Activated CD4-positive, alpha-beta T cell treated with anti-CD3 and anti-CD28 coated beads for 36 hours (primary cell): ENCODE data around the gene CAV1. TPM values are rescaled to one million over a fixed set of nuclear protein-coding genes. Genes with fewer than 3 reads are reported as not detected.
"Not testable (repeated sequence)": the region's sequence is repeated elsewhere in the genome, so short reads cannot be mapped to it uniquely, and the experiment has no call there.

Experiments used
- ATAC-seq: fragments of 200-7000 bp; cut with Tn5 transposase; one replicate; pipeline ENCODE4 v1.10.0; 2021; ENCODE audit warnings: mild to moderate bottlenecking, moderate library complexity
- CTCF ChIA-PET: fragments of 350-600 bp; sonication (Branson Sonifier 250); formaldehyde crosslinking; loops from one replicate; lab custom pipeline; 2021; ENCODE audit warnings: antibody characterized with exemption; lab: Charles Lee
- POLR2A ChIA-PET: fragments of 350-600 bp; sonication (Branson Sonifier 250); formaldehyde crosslinking; loops from one replicate; lab custom pipeline; 2021; ENCODE audit warnings: antibody characterized with exemption, inconsistent platforms; lab: Charles Lee
- DNase-seq: peaks from one replicate; pipeline ENCODE4 v3.0.0-alpha.2; 2020
- H3K27ac Mint-ChIP-seq: one replicate; pipeline ENCODE4 v1.8.0; 2021; ENCODE audit warnings: mixed read lengths
- H3K27me3 Mint-ChIP-seq: one replicate; pipeline ENCODE4 v1.8.0; 2021; ENCODE audit warnings: mixed read lengths
- H3K36me3 Mint-ChIP-seq: one replicate; pipeline ENCODE4 v1.8.0; 2021; ENCODE audit warnings: low read depth, mixed read lengths
- H3K4me1 Mint-ChIP-seq: one replicate; pipeline ENCODE4 v1.8.0; 2021; ENCODE audit warnings: mixed read lengths
- H3K4me3 Mint-ChIP-seq: one replicate; pipeline ENCODE4 v1.8.0; 2021; ENCODE audit warnings: mild to moderate bottlenecking, moderate library complexity, mixed read lengths
- H3K9me3 Mint-ChIP-seq: one replicate; pipeline ENCODE4 v1.8.0; 2021; ENCODE audit warnings: low read depth, mixed read lengths
- intact Hi-C, 2 experiments: fragments of 100-400 bp; cut with DNase I in 1 of 2; cut with micrococcal nuclease in 1 of 2; formaldehyde crosslinking; loops; one replicate each; pipeline versions ENCODE4 v1.14.2 to v1.15.1; 2022 to 2024; cut with DNase I, micrococcal nuclease
- total RNA-seq, 2 experiments: library from RNA; stranded (reverse); gene quantifications; one replicate each; pipeline ENCODE4 v1.2.3, GENCODE V29; 2021

The CAV1 gene
- under 1 TPM; 0.25 TPM for total RNA-seq

- H3K36me3 Mint-ChIP-seq = no peaks in the 10 kb centered on the region
- peak; percentile 47 for ATAC-seq
- intact Hi-C loops = loop anchor here in 1 of 2 experiments (1.0 to 5.0 kb wide), 2 partner anchors 63 to 351 kb away; no protein-coding TSS in a partner anchor
- H3K4me3 Mint-ChIP-seq = peak within 1 kb of the TSS; percentile 71
- no peaks in the 10 kb centered on the region for H3K9me3 Mint-ChIP-seq
- peaks cover 62% of the 10 kb centered on the region for H3K27me3 Mint-ChIP-seq
- ChIA-PET POLR2A (interaction anchor here (0.9 kb wide), 1 partner anchor 49 kb away, joined by 3 read pairs; no protein-coding TSS in a partner anchor), CTCF (interaction anchor here (2.1 kb wide), 1 partner anchor 267 kb away, joined by 12 read pairs; no protein-coding TSS in a partner anchor)
- no peak within 1 kb of the TSS for H3K27ac Mint-ChIP-seq
- DNase-seq = peak; percentile 63
- H3K4me1 Mint-ChIP-seq = peaks cover 20% of the 10 kb centered on the region
Observed at GRCh38 chr7:116524609-116525297, at the start of gene CAV1. TSS of gene CAV1 (plus strand) at chr7:116525036. CDS start at chr7:116525063, 27 bp downstream.

DNA sequence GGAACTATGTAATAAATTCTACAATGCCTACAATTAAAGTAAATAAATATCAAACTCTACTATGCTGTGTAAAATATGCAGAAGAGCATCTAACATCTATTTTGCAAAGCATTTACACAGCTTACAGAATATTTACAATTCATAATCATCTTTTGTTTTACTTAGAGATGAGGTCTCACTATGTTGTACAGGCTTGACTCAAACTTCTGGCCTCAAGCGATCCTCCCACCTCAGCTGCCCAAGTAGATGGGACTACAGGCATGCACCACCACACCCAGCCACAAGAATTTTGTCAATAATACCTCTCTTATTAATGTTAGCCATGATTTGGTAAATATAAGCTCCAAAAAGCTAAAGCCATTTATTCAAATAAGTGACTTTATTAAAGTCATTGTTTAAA lies 47.2 kb upstream of the CAV1 start:
- Mint-ChIP-seq H3K36me3 (no peaks in the 10 kb centered on the region), H3K4me1 (no peaks in the 10 kb centered on the region), H3K27me3 (peaks cover 21% of the 10 kb centered on the region), H3K4me3 (no peak overlapping the region), H3K27ac (no peak overlapping the region), H3K9me3 (peaks cover 5% of the 10 kb centered on the region)
- POLR2A ChIA-PET = no interaction called here
- no peak for DNase-seq
- ATAC-seq = no peak
- CTCF ChIA-PET = interaction anchor here (0.7 kb wide), 1 partner anchor 320 kb away, joined by 3 read pairs; no protein-coding TSS in a partner anchor
- intact Hi-C loops = no loop called here

GRCh38 chr7:116478834-116479233 lies 46.0 kb upstream of the CAV1 start:
- CTCF ChIA-PET = no interaction called here
- H3K4me3 Mint-ChIP-seq = no peak overlapping the region
- ATAC-seq (peak; percentile 47), DNase-seq (no peak)
- H3K9me3 Mint-ChIP-seq = peaks cover 5% of the 10 kb centered on the region
- POLR2A ChIA-PET = no interaction called here
- intact Hi-C loops = no loop called here
- no peak overlapping the region for H3K27ac Mint-ChIP-seq
- H3K27me3 Mint-ChIP-seq = peaks cover 20% of the 10 kb centered on the region
- H3K36me3 Mint-ChIP-seq = no peaks in the 10 kb centered on the region
- H3K4me1 Mint-ChIP-seq = no peaks in the 10 kb centered on the region

- Mint-ChIP-seq H3K9me3 (no peaks in the 10 kb centered on the region), H3K4me1 (no peaks in the 10 kb centered on the region), H3K27ac (no peak overlapping the region), H3K4me3 (no peak overlapping the region), H3K36me3 (no peaks in the 10 kb centered on the region), H3K27me3 (peaks cover 24% of the 10 kb centered on the region)
- ChIA-PET POLR2A (no interaction called here), CTCF (no interaction called here)
- no peak for DNase-seq
- no peak for ATAC-seq
- intact Hi-C loops = no loop called here
Observed at GRCh38 chr7:116483271-116483942, 41.4 kb upstream of the CAV1 start.

- intact Hi-C loops, H3K27ac Mint-ChIP-seq, H3K4me1 Mint-ChIP-seq, ATAC-seq, DNase-seq, H3K9me3 Mint-ChIP-seq, H3K36me3 Mint-ChIP-seq, POLR2A ChIA-PET, H3K4me3 Mint-ChIP-seq: not testable (repeated sequence)
- CTCF ChIA-PET = interaction anchor here (1.0 kb wide), 1 partner anchor 41 kb away, joined by 3 read pairs; no protein-coding TSS in a partner anchor
- H3K27me3 Mint-ChIP-seq = peaks cover 24% of the 10 kb centered on the region
Observed at GRCh38 chr7:116484389-116484788, 40.4 kb upstream of the CAV1 start.

- Mint-ChIP-seq H3K27me3 (peaks cover 31% of the 10 kb centered on the region), H3K9me3 (no peaks in the 10 kb centered on the region), H3K27ac (no peak overlapping the region), H3K4me1 (no peaks in the 10 kb centered on the region), H3K4me3 (no peak overlapping the region), H3K36me3 (no peaks in the 10 kb centered on the region)
- ATAC-seq (no peak), DNase-seq (no peak)
- intact Hi-C loops = no loop called here
- POLR2A ChIA-PET = no interaction called here
- CTCF ChIA-PET = interaction anchor here (1.1 to 1.2 kb wide), 2 partner anchors 15 to 38 kb away, joined by 3 read pairs; no protein-coding TSS in a partner anchor
Observed at GRCh38 chr7:116487907-116488521, 36.8 kb upstream of the CAV1 start.

GRCh38 chr7:116490351-116490750 lies 34.5 kb upstream of the CAV1 start:
- ChIA-PET POLR2A (no interaction called here), CTCF (no interaction called here)
- no peak for DNase-seq
- no peaks in the 10 kb centered on the region for H3K9me3 Mint-ChIP-seq
- H3K27me3 Mint-ChIP-seq = peaks cover 26% of the 10 kb centered on the region
- H3K4me3 Mint-ChIP-seq = no peak overlapping the region
- H3K36me3 Mint-ChIP-seq = no peaks in the 10 kb centered on the region
- no peak for ATAC-seq
- intact Hi-C loops = no loop called here
- no peak overlapping the region for H3K27ac Mint-ChIP-seq
- no peaks in the 10 kb centered on the region for H3K4me1 Mint-ChIP-seq

- Mint-ChIP-seq H3K36me3 (no peaks in the 10 kb centered on the region), H3K27me3 (peaks cover 27% of the 10 kb centered on the region)
Observed at GRCh38 chr7:116491887-116492653, 32.8 kb upstream of the CAV1 start.

DNA sequence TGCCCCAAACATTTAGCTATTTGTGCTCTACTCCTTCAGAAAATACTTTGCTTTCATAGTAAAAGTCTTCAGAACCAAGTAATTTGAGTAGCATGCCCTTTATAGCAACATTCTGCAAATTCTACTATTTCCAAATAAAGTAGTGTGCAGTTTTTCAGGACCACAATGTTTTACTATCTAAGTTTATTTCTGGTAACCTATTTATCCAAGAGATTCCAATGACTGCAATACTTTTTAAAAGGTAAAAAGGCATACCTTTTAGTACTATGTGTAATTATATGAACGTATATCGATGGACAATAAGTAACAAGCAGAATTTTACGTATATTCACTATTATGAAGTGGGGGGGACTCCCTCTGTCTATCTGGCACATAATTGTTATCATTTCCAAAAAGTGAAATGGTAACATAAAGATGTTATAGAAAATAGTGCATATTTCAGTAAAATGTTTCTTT lies 32.2 kb upstream of the CAV1 start:
- POLR2A ChIA-PET = no interaction called here
- Mint-ChIP-seq H3K4me1 (no peaks in the 10 kb centered on the region), H3K4me3 (no peak overlapping the region), H3K27me3 (peaks cover 29% of the 10 kb centered on the region), H3K36me3 (no peaks in the 10 kb centered on the region), H3K27ac (no peak overlapping the region), H3K9me3 (peaks cover 2% of the 10 kb centered on the region)
- CTCF ChIA-PET = no interaction called here
- no peak for ATAC-seq
- intact Hi-C loops = no loop called here
- no peak for DNase-seq

More at GRCh38 chr7:116491887-116492653, 32.8 kb upstream of the CAV1 start:
- ChIA-PET POLR2A (no interaction called here), CTCF (no interaction called here)
- Mint-ChIP-seq H3K27ac (no peak overlapping the region), H3K9me3 (peaks cover 2% of the 10 kb centered on the region), H3K4me1 (no peaks in the 10 kb centered on the region), H3K4me3 (no peak overlapping the region)
- ATAC-seq (no peak), DNase-seq (no peak)
- intact Hi-C loops = no loop called here

DNA sequence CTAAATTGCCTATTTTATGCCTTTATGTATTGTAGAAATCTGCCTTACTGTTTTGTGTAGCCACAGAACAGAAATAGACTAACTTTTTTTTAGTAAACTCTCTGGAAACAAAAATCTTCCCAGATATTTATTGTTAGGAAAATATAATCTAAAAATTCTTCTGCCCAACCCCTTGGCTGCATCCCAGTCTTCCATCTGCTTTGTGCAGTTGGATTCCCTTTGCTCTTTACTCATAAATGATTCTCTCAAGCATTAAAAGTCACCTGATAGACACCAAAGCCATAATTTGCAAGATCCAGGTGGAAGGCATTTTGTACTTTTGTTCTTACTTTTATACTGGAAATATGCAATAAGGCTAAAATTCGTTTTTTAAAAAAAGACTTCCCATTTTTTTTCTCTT lies 31.4 kb upstream of the CAV1 start:
- no peak for DNase-seq
- no peaks in the 10 kb centered on the region for H3K4me1 Mint-ChIP-seq
- peaks cover 2% of the 10 kb centered on the region for H3K9me3 Mint-ChIP-seq
- ChIA-PET POLR2A (no interaction called here), CTCF (no interaction called here)
- H3K27ac Mint-ChIP-seq = no peak overlapping the region
- H3K27me3 Mint-ChIP-seq = peaks cover 35% of the 10 kb centered on the region
- intact Hi-C loops = no loop called here
- H3K4me3 Mint-ChIP-seq = no peak overlapping the region
- no peak for ATAC-seq
- no peaks in the 10 kb centered on the region for H3K36me3 Mint-ChIP-seq

- Mint-ChIP-seq H3K27ac (no peak overlapping the region), H3K27me3 (peaks cover 39% of the 10 kb centered on the region), H3K9me3 (peaks cover 2% of the 10 kb centered on the region), H3K4me1 (no peaks in the 10 kb centered on the region), H3K36me3 (no peaks in the 10 kb centered on the region), H3K4me3 (no peak overlapping the region)
- intact Hi-C loops = no loop called here
- ATAC-seq (no peak), DNase-seq (no peak)
- CTCF ChIA-PET = no interaction called here
- POLR2A ChIA-PET = no interaction called here
Observed at GRCh38 chr7:116494472-116494871, 30.4 kb upstream of the CAV1 start.
